ENCODE data around the gene BPIFB1. TPM values are rescaled to one million over a fixed set of nuclear protein-coding genes. Genes with fewer than 3 reads are reported as not detected.

BPIFB1 gene
- total and polyA plus RNA-seq, 2 experiments from 2014 or later = not detected

DNA sequence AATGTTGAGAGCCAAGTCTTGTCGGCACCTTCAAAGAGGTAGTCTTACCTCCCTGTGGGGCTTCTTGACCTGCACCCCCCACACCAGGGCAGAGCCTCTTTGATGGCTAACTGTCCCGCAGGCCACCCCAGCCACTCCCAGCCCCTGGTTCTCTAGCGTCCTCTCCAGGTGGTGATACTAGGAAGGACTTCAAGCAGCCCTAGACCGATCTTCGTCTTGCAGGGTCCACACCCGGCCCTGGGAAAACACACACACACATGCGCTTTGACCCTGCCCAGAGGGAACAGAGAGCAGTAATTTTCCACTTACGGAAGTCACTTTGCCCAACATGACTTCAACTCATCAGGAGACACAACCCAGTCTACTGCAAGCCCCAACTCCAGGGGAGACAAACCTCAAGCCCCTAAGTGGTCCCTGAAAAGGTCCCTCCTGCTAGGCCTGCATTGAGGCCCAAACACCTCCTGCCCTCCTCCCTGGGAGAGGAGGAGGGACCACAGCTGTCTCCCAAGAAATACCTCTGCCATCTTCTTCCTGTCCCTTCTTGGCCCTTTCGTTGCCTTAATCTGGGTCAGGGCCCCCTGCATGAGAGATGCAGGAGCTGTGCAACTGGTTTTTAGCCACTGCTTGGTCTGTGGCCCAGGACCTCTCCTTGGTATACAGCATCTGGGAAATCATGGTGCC lies 2.9 kb upstream of the BPIFB1 start:
- Histone ChIP-seq H3K9me3 (ENCODE audit: low read depth) (no peaks in the 10 kb centered on the region), H3K4me2 (ENCODE audit: unreplicated experiment) (no peak overlapping the region), H2AFZ (no peak overlapping the region), H3K27ac (no peak overlapping the region), H3K36me3 (ENCODE audit: low read depth) (no peaks in the 10 kb centered on the region), H3F3A (ENCODE audit: insufficient read depth) (no peaks in the 10 kb centered on the region), H3K4me1 (ENCODE audit: insufficient read depth) (no peaks in the 10 kb centered on the region), H3K9ac (no peak overlapping the region), H4K20me1 (ENCODE audit: insufficient read depth) (no peaks in the 10 kb centered on the region), H3K9me2 (ENCODE audit: insufficient read depth) (no peaks in the 10 kb centered on the region), H3K4me3 (no peak overlapping the region), H3K79me2 (ENCODE audit: insufficient read depth) (no peaks in the 10 kb centered on the region), H3K27me3 (replicated peaks; ENCODE audit: insufficient read depth) (peaks cover 46% of the 10 kb centered on the region)
- no peak for DNase-seq
- in situ Hi-C loops (cut with MboI) = no loop called here
- WGBS, 2 experiments (ENCODE audit: low coverage in 1 of 2, low lambda C conversion rate in 2 of 2, missing lambda C conversion rate in 2 of 2) = 55 to 56% methylated on average over 8 to 9 of the region's 9 CpGs
- TF ChIP-seq EZH2 (IDR thresholded peaks at IDR 0.05; ENCODE audit: insufficient read depth, poor library complexity, severe bottlenecking) = no peak
- no peak for TF ChIP-seq EZH2phosphoT487 (IDR thresholded peaks at IDR 0.05; ENCODE audit: insufficient read depth, low read depth)

DNA sequence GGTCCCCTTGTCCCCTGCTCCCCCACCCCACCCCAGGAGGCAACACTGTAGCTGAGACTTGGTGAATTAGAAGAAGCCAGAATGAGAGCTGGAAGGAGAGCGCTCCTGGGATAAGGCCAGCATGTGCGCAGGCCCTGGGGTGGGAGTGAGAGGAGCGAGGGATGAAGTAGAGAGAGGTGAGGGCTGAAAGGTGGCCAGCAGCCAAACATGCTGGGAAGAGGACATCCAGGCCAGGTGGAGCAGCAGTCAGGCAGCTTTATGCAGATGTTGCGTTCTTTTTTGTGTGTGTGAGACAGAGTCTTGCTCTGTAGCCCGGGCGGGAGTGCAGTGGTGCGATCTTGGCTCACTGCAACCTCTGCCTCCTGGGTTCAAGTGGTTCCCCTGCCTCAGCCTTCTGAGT lies 2.2 kb upstream of the BPIFB1 start:
- Histone ChIP-seq H3K79me2 (ENCODE audit: insufficient read depth) (no peaks in the 10 kb centered on the region), H3K4me1 (ENCODE audit: insufficient read depth) (no peaks in the 10 kb centered on the region), H4K20me1 (ENCODE audit: insufficient read depth) (no peaks in the 10 kb centered on the region), H3K4me3 (no peak overlapping the region), H3K27ac (no peak overlapping the region), H3K36me3 (ENCODE audit: low read depth) (no peaks in the 10 kb centered on the region), H3K27me3 (replicated peaks; ENCODE audit: insufficient read depth) (peaks cover 44% of the 10 kb centered on the region), H2AFZ (no peak overlapping the region), H3K9me2 (ENCODE audit: insufficient read depth) (no peaks in the 10 kb centered on the region), H3K9ac (no peak overlapping the region), H3K4me2 (ENCODE audit: unreplicated experiment) (no peak overlapping the region), H3F3A (ENCODE audit: insufficient read depth) (no peaks in the 10 kb centered on the region), H3K9me3 (ENCODE audit: low read depth) (no peaks in the 10 kb centered on the region)
- no peak for TF ChIP-seq EZH2phosphoT487 (IDR thresholded peaks at IDR 0.05; ENCODE audit: insufficient read depth, low read depth)
- no peak for DNase-seq
- 75 to 76% methylated on average over 7 of the region's 7 CpGs for WGBS, 2 experiments (ENCODE audit: low coverage in 1 of 2, low lambda C conversion rate in 2 of 2, missing lambda C conversion rate in 2 of 2)
- in situ Hi-C loops (cut with MboI) = no loop called here

DNA sequence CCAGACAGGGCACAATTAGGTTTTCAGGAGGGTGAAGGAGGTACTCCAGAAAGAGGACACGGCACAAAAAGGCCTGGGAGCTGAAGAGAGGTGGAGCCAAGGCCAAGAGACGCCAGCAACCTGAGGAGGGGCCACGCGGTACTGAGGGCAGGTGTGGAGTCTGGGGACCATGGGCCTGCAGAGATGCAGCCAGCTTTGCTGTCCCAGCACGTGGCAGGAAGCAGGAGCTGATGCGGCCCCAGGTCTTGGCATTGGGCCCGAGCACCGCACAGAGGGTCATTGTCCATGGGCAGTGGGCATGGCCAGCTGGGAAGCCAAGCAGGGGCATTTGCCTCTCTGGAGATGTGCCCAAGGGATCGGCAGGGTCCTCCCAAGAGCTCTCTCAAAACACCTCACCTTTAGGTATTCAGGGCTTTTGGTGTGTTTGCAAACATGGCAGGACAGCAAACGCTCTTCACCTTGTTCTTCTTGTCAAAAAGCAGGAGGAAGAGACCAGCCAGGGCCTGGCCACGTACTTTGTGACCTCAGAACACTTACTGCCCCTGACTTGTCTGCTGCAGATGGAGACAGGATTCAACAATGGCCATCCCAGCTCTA lies 1.4 kb upstream of the BPIFB1 start:
- Histone ChIP-seq H3K4me3 (no peak overlapping the region), H2AFZ (no peak overlapping the region), H3K79me2 (ENCODE audit: insufficient read depth) (no peaks in the 10 kb centered on the region), H3K36me3 (ENCODE audit: low read depth) (no peaks in the 10 kb centered on the region), H3K9ac (no peak overlapping the region), H3K9me3 (ENCODE audit: low read depth) (no peaks in the 10 kb centered on the region), H3K27ac (no peak overlapping the region), H4K20me1 (ENCODE audit: insufficient read depth) (no peaks in the 10 kb centered on the region), H3K9me2 (ENCODE audit: insufficient read depth) (no peaks in the 10 kb centered on the region), H3K4me2 (ENCODE audit: unreplicated experiment) (no peak overlapping the region), H3K4me1 (ENCODE audit: insufficient read depth) (no peaks in the 10 kb centered on the region), H3F3A (ENCODE audit: insufficient read depth) (no peaks in the 10 kb centered on the region), H3K27me3 (replicated peaks; ENCODE audit: insufficient read depth) (peaks cover 44% of the 10 kb centered on the region)
- 41 to 45% methylated on average over 11 of the region's 11 CpGs for WGBS, 2 experiments (ENCODE audit: low coverage in 1 of 2, low lambda C conversion rate in 2 of 2, missing lambda C conversion rate in 2 of 2)
- TF ChIP-seq EZH2 (IDR thresholded peaks at IDR 0.05; ENCODE audit: insufficient read depth, poor library complexity, severe bottlenecking) = no peak
- no peak for TF ChIP-seq EZH2phosphoT487 (IDR thresholded peaks at IDR 0.05; ENCODE audit: insufficient read depth, low read depth)
- no peak for DNase-seq
- in situ Hi-C loops (cut with MboI) = no loop called here

DNA sequence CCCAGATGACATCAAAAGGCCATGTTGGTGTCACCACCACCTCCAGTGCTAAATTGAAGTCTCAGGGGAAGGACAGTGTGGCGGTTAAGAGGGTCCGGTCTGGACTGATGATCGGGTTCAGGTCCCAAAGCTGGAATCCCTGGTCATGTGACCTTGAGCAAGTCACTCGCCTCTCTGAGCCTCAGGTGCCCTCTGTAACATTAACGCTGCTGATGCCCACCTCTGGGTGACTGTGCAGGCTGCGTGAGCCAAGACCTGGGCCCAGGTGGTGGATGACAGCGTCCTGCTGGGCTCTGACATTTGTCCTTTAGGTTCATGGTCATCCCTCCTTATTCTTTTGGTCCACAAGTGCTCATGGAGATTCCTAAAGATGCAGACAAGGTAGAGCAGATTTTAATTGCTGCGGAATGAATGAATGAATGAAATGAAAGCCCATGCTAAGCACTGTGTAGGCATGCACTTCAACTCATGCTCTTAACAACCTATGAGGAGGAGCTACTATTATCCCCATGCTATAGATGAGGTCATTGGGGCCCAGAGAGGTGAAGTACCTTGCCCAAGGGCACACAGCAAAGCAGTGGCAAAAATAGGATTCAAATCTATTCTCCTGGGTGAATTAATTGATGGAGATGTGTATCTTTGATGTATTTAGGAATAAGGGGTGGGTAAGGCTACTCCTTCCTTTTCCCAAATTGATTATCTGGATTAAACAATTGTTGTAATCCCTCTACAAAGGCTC lies 649 bp upstream of the BPIFB1 start:
- H3K9me3 ChIP-seq (ENCODE audit: low read depth) = no peaks in the 10 kb centered on the region
- no peaks in the 10 kb centered on the region for H3K79me2 ChIP-seq (ENCODE audit: insufficient read depth)
- H3K4me1 ChIP-seq (ENCODE audit: insufficient read depth) = no peaks in the 10 kb centered on the region
- no peaks in the 10 kb centered on the region for H3K36me3 ChIP-seq (ENCODE audit: low read depth)
- TF ChIP-seq EZH2phosphoT487 (IDR thresholded peaks at IDR 0.05; ENCODE audit: insufficient read depth, low read depth) (no peak), EZH2 (IDR thresholded peaks at IDR 0.05; ENCODE audit: insufficient read depth, poor library complexity, severe bottlenecking) (no peak)
- H3K4me2 ChIP-seq (ENCODE audit: unreplicated experiment) = no peak overlapping the region
- no peak overlapping the region for H3K4me3 ChIP-seq
- peaks cover 49% of the 10 kb centered on the region for H3K27me3 ChIP-seq (replicated peaks; ENCODE audit: insufficient read depth)
- H2AFZ ChIP-seq = no peak overlapping the region
- H4K20me1 ChIP-seq (ENCODE audit: insufficient read depth) = no peaks in the 10 kb centered on the region
- H3K27ac ChIP-seq = no peak overlapping the region
- DNase-seq = no peak
- 42 to 45% methylated on average over 8 of the region's 8 CpGs for WGBS, 2 experiments (ENCODE audit: low coverage in 1 of 2, low lambda C conversion rate in 2 of 2, missing lambda C conversion rate in 2 of 2)
- in situ Hi-C loops (cut with MboI) = no loop called here
- no peaks in the 10 kb centered on the region for H3F3A ChIP-seq (ENCODE audit: insufficient read depth)
- no peaks in the 10 kb centered on the region for H3K9me2 ChIP-seq (ENCODE audit: insufficient read depth)
- no peak overlapping the region for H3K9ac ChIP-seq
